Mammary epithelial cell (primary cell): ENCODE results near the gene ARID1B.

Source experiments
- EZH2 ChIP-seq: IDR thresholded peaks from 2 replicates; pipeline ENCODE4 v1.6.1; 2012; ENCODE audit warnings: low read length, inconsistent platforms, borderline replicate concordance
- TF ChIP-seq, protein P1 (sequence below), 2 donors: IDR thresholded peaks in 1 of 2; conservative IDR thresholded peaks in 1 of 2; 2 replicates each; pipeline ENCODE4 v1.5.1; 2011 to 2012; ENCODE audit warnings: inconsistent platforms in 2 of 2, low read length in 2 of 2, mild to moderate bottlenecking in 2 of 2, control low read depth in 1 of 2, low read depth in 1 of 2; ENCODE audit not compliant: insufficient read depth in 1 of 2; ENCODE audit errors: extremely low read depth in 1 of 2

DNA sequence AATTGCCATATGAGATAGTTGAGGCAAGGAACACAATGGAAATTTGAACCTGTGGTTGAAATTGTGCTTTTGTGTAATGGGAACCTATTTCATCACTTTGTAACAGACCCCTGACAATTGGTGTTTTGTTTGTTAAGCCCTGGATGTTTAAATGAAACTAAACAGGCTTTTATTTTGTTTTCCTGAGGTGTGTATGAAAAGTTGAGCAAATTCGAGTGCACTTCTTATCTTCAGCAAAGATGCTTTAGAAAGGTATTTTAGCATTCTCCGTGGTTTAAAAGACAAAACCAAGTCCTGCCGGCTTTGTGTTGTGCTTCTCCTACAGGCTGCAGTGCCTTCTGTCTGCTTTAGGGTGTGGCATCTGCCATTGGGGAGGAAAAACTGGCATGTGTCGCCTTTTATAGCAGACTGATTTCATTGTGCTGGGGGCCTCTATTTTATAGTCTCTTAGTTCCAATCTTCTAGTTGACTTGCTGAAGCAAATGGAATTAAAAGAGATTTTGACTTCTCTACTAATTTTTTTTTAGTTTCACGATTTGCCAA, 2.2 kb upstream of the ARID1B start:
- TF ChIP-seq, protein P1, sequence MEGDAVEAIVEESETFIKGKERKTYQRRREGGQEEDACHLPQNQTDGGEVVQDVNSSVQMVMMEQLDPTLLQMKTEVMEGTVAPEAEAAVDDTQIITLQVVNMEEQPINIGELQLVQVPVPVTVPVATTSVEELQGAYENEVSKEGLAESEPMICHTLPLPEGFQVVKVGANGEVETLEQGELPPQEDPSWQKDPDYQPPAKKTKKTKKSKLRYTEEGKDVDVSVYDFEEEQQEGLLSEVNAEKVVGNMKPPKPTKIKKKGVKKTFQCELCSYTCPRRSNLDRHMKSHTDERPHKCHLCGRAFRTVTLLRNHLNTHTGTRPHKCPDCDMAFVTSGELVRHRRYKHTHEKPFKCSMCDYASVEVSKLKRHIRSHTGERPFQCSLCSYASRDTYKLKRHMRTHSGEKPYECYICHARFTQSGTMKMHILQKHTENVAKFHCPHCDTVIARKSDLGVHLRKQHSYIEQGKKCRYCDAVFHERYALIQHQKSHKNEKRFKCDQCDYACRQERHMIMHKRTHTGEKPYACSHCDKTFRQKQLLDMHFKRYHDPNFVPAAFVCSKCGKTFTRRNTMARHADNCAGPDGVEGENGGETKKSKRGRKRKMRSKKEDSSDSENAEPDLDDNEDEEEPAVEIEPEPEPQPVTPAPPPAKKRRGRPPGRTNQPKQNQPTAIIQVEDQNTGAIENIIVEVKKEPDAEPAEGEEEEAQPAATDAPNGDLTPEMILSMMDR (conservative IDR thresholded peaks at IDR 0.05 in 1 of 2, IDR thresholded peaks at IDR 0.05 in 1 of 2; ENCODE audit: extremely low read depth in 1 of 2, insufficient read depth in 1 of 2, low read depth in 1 of 2, low read length in 2 of 2), result peak in 1 of 2 donors; percentile 9
- TF ChIP-seq EZH2, result no peak
